ENCODE measurements around the gene FAIM2. TPM values are rescaled to one million over a fixed set of nuclear protein-coding genes. Genes with fewer than 3 reads are reported as not detected.

The FAIM2 gene
- not detected in 2 replicates for total RNA-seq

GRCh38 chr12:49903700-49904423 is at the start of gene FAIM2:
Gene FAIM2, minus strand, starts transcription at chr12:49903900. Its CDS starts 108 bp downstream, at chr12:49903792.

GRCh38 chr12:49950273-49951251 is 46.9 kb upstream of the FAIM2 start, which contains the start of gene AQP2:
Gene AQP2, plus strand, starts transcription at chr12:49950737. Its CDS starts 94 bp downstream, at chr12:49950831.

GRCh38 chr12:49842519-49843352 is 61.0 kb downstream of the FAIM2 start, which contains the start of gene BCDIN3D:
Gene BCDIN3D, minus strand, starts transcription at chr12:49843106. Its CDS starts 19 bp downstream, at chr12:49843087.

GRCh38 chr12:49828133-49829091 is 75.3 kb downstream of the FAIM2 start, which contains the start of gene NCKAP5L:
Gene NCKAP5L, minus strand, starts transcription at chr12:49828413. Its CDS starts 24,369 bp downstream, at chr12:49804044.

Other genes starting within 250 kb of the FAIM2 start
- 69.8 and 84.1 TPM in 2 replicates for gene FMNL3, start 196.5 kb downstream of the FAIM2 start, total RNA-seq
- 402 and 473 TPM in 2 replicates for gene TMBIM6, start 162.3 kb downstream of the FAIM2 start, total RNA-seq
- 22.2 and 29.2 TPM in 2 replicates for gene NCKAP5L, start 75.5 kb downstream of the FAIM2 start, total RNA-seq
- 2.4 and 3.3 TPM in 2 replicates for gene BCDIN3D, start 60.8 kb downstream of the FAIM2 start, total RNA-seq
- gene AQP2, start 46.8 kb upstream of the FAIM2 start, total RNA-seq: not detected in 2 replicates
- not detected in 2 replicates for gene AQP5, start 58.0 kb upstream of the FAIM2 start, total RNA-seq
- gene AQP6, start 69.0 kb upstream of the FAIM2 start, total RNA-seq: not detected in 2 replicates
- gene RACGAP1, start 121.6 kb upstream of the FAIM2 start, total RNA-seq: 69.0 and 103 TPM in 2 replicates
- gene ASIC1, start 153.7 kb upstream of the FAIM2 start, total RNA-seq: 0.27 and 1.1 TPM in 2 replicates
- 93.4 and 102 TPM in 2 replicates for gene SMARCD1, start 181.4 kb upstream of the FAIM2 start, total RNA-seq
- 0.22 TPM in 1 of 2 replicates, not detected in the other for gene GPD1, start 200.1 kb upstream of the FAIM2 start, total RNA-seq
- 29.4 and 30.9 TPM in 2 replicates for gene COX14, start 208.3 kb upstream of the FAIM2 start, total RNA-seq

All from thoracic aorta endothelial cell (primary cell).